NCI-H510A treated with DMSO at 0.1 percent for 48 hours (cell line): ENCODE results near the gene DNAJC8.

ENCODE experiments used
- DNase-seq: peaks from one replicate; lab custom pipeline; 2025; lab: John Stamatoyannopoulos, UW

Gene DNAJC8

GRCh38 chr1:28199328-28200233, 33.2 kb downstream of the DNAJC8 start:
- no peak for DNase-seq

DNA sequence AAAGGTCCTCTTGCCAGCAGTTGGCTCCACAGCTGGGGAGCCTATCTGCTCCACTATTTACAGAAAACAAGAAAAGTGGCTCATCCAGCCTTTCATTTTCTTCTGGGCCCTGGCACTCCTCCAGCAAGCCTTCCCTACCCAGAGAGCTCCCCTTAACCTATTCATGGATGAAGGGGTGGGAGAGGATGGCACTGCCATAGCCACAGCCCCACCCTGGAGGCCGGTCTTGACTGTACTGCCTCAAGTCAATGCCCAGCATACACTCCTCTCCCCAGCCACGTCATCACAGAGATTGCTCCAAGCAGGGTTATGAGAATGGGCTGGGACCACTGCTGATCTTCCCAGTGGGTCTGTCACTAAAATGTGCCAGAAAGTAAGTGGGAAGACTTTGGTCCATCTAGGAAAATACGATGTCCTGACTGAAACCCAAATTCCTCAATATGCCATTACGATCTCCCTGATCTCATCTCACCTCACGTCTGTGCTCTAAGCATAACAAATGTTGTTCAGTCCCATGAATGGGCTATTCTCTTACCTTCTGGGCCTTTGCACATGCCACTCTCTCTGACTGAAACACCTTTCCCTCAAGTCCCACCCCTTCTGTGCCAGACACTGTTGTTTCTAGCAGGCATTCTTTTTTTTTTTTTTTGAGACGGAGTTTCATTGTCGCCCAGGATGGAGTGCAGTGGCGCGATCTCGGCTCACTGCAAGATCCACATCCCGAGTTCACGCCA, 35.0 kb downstream of the DNAJC8 start:
- DNase-seq = no peak

- DNase-seq = no peak
Measured at GRCh38 chr1:28196330-28196729, 36.5 kb downstream of the DNAJC8 start.

- no peak for DNase-seq
Measured at GRCh38 chr1:28195780-28196179, 37.0 kb downstream of the DNAJC8 start.

DNA sequence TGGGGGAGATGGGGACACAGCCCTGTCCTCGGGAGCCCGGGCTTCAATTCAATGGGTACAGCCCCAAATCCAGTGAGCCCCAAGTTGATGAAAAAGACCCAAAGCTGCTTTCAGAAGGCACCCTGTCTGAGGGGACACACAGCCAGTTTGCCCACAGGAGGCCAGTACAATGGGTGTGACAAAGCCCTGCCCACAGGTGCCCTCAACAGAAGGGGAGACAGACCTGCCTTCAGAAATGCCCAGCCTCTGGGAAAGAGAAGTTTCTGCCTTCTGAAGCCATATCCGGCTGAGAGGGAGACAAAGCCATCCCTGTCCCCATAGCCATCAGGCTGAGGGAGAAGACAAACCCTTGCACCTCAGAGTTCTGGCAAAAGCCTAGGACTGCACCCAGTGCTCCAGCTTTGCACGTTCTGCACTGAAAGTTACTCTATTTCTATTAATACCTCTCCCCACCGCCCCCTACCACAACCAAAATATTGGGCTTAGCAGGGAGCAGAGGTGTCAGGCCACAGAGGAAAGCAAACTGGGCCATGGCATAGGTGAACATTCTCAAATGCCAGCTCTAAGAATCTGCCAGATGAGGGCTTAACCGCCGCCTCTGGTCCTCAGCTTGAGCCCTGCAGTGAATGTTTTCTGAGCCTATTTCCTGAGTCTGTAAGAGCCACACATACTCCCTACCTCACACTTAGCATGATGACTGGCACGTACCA, 38.3 kb downstream of the DNAJC8 start:
- no peak for DNase-seq

DNA sequence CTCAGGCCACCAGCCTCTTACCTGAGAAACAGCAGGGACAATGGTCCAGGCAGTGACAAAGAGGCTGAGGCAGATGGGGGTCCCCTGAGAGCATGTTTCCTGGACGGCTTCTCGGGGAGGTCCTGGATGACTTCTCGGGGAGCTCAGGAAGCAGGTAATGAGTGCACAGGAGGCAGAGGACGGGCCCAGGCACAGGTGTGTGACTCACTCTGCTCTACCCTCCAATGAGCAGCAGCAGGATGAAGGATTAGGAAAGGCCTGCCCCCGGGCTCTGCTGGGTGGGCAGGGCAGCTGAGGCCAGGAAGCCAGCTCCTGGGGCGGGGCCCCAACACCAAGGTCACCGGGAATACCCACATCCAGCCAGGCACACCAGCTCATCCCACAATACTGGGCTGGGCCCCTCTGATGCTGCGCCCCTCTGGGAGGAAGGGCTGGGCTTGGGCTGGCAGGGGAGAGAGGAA, 39.1 kb downstream of the DNAJC8 start:
- DNase-seq = no peak

GRCh38 chr1:28190996-28191645, 41.7 kb downstream of the DNAJC8 start:
- DNase-seq = no peak

GRCh38 chr1:28190337-28190979, 42.4 kb downstream of the DNAJC8 start:
- no peak for DNase-seq

DNA sequence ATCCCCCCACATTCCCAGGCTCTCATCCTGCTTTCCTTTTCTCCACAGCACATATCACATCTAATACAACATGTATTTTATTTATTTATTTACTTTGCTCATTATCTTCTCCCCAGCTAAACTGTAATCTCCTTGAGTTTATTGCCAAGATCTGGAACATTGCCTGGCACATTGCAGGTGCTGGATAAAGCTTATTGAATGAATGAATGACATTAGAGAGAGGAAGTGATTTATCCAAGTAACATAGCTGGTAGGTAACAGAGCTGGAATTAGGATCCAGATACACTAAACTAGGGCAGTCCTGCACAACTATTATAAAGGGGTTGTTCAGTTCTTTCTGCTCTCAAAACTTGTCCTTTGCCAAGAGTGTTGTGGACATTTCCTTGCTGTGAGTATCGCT, 47.8 kb downstream of the DNAJC8 start:
- DNase-seq = no peak

GRCh38 chr1:28180306-28181305, 52.2 kb downstream of the DNAJC8 start:
- no peak for DNase-seq

GRCh38 chr1:28178690-28179485, 53.9 kb downstream of the DNAJC8 start:
- DNase-seq = no peak

- DNase-seq = no peak
Measured at GRCh38 chr1:28176492-28177470, 56.0 kb downstream of the DNAJC8 start, which contains the start of gene PTAFR. TSS of gene PTAFR (minus strand) at chr1:28176690. CDS start at chr1:28151021, 25,669 bp downstream.

- DNase-seq = no peak
Measured at GRCh38 chr1:28175955-28176485, 56.8 kb downstream of the DNAJC8 start.

GRCh38 chr1:28173980-28174297, 58.9 kb downstream of the DNAJC8 start:
- no peak for DNase-seq

DNA sequence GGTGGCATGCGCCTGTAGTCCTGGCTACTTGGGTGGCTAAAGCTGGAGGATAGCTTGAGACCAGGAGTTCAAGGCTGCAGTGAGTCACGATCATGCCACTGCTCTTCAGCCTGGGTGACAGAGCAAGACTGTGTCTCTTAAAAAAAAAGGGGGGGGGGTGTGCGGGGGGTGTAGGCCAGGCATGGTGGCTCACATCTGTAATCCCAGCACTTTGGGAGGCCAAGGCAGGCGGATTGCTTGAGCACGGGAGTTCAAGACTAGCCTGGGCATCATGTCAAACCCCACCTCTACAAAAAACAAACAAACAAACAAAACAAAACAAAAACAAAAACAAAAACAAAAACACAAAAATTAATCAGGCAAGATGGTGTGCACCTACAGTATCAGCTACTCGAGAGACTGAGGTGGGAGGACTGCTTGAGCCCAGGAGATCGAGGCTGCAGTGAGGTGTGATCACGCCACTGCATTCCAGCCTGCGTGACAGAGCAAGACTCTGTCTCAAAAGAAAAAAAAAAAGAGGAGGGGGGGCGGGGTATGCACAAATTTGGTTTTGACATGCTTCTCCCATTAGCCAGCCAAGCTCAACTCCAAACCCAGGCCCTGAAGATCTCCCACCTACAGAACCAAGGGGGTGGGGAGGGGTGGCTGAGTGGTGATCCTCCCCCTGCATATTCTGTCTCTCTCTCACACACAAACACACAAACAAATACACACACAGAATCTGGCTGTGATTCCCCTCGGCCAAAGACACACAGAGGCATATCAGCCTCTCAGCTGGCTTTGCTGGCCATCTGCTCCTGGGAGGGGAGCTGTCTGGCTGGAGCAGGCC, 59.5 kb downstream of the DNAJC8 start:
- no peak for DNase-seq

- no peak for DNase-seq
Measured at GRCh38 chr1:28172713-28173150, 60.1 kb downstream of the DNAJC8 start.

GRCh38 chr1:28171246-28171645, 61.6 kb downstream of the DNAJC8 start:
- DNase-seq = no peak
